H1 (cell line): Measurements from ENCODE around the gene SCGB1D4. TPM values are rescaled to one million over a fixed set of nuclear protein-coding genes. Genes with fewer than 3 reads are reported as not detected.

Experiments
- CTCF ChIA-PET: fragments of 300-600 bp; sonication (Branson Sonifier 250); formaldehyde crosslinking; loops from one replicate; lab custom pipeline; 2021; ENCODE audit not compliant: partially characterized antibody; lab: Charles Lee
- POLR2A ChIA-PET: fragments of 300-600 bp; sonication (Branson Sonifier 250); formaldehyde crosslinking; loops from one replicate; lab custom pipeline; 2021; ENCODE audit warnings: inconsistent platforms; ENCODE audit not compliant: partially characterized antibody; lab: Charles Lee
- DNase-seq, 2 experiments: peaks; one replicate each; pipeline versions ENCODE4 v3.0.0 to v3.0.0-alpha.2; 2010 to 2022; ENCODE audit warnings: low spot score in 2 of 2, low read depth in 1 of 2, mixed read lengths in 1 of 2
- FAIRE-seq: peaks from 2 replicates; lab custom pipeline; 2011; peaks lifted over from hg19 to GRCh38; lab: Jason Lieb, UNC
- H2AFZ ChIP-seq: 2 replicates; pipeline ENCODE4 v1.8.1; 2012; ENCODE audit warnings: low read length, inconsistent platforms
- H2AK5ac ChIP-seq: 2 replicates; pipeline ENCODE4 v1.6.1; 2013; ENCODE audit warnings: low read depth, low read length
- H2BK120ac ChIP-seq: replicated peaks from 2 replicates; pipeline ENCODE3; 2013; ENCODE audit warnings: low read depth, low read length, inconsistent platforms
- H2BK12ac ChIP-seq: 2 replicates; pipeline ENCODE4 v1.6.1; 2013; ENCODE audit warnings: low read depth, low read length
- H2BK15ac ChIP-seq: 2 replicates; pipeline ENCODE4 v1.6.1; 2013; ENCODE audit warnings: low read length
- H2BK20ac ChIP-seq: 2 replicates; pipeline ENCODE4 v1.6.1; 2013; ENCODE audit warnings: low read length
- H2BK5ac ChIP-seq: 2 replicates; pipeline ENCODE4 v1.6.1; 2013; ENCODE audit warnings: low read depth, low read length
- H3K14ac ChIP-seq: 2 replicates; pipeline ENCODE4 v1.6.1; 2013; ENCODE audit warnings: inconsistent platforms; ENCODE audit not compliant: insufficient read length
- H3K18ac ChIP-seq: 2 replicates; pipeline ENCODE4 v1.6.1; 2013; ENCODE audit warnings: low read length; ENCODE audit errors: extremely low read depth
- H3K23ac ChIP-seq: 2 replicates; pipeline ENCODE4 v1.6.1; 2013; ENCODE audit warnings: inconsistent platforms; ENCODE audit not compliant: insufficient read length
- H3K23me2 ChIP-seq: 2 replicates; pipeline ENCODE4 v1.6.1; 2013; ENCODE audit warnings: low read depth, low read length
- H3K27ac ChIP-seq: 2 replicates; pipeline ENCODE4 v1.6.1; 2011; ENCODE audit warnings: low read depth, low read length, inconsistent platforms
- H3K27me3 ChIP-seq, 4 experiments: replicated peaks in 1 of 4; 1 replicate in 1 of 4; 2 replicates in 3 of 4; pipeline versions ENCODE4 v1.6.1 to v1.8.1; 2011 to 2013; ENCODE audit warnings: low read length in 3 of 4, mild to moderate bottlenecking in 3 of 4, inconsistent platforms in 2 of 4, mixed read lengths in 2 of 4, moderate library complexity in 1 of 4; ENCODE audit not compliant: control insufficient read depth in 3 of 4, insufficient read depth in 3 of 4; ENCODE audit errors: extremely low read depth in 1 of 4
- H3K36me3 ChIP-seq, 4 experiments: 2 replicates each; pipeline versions ENCODE4 v1.6.1 to v1.8.1; 2011 to 2013; ENCODE audit warnings: mild to moderate bottlenecking in 4 of 4, low read length in 3 of 4, moderate library complexity in 2 of 4, control low read depth in 1 of 4, inconsistent platforms in 1 of 4; ENCODE audit not compliant: insufficient read depth in 4 of 4, control insufficient read depth in 2 of 4
- H3K4ac ChIP-seq: replicated peaks from 2 replicates; pipeline ENCODE3; 2013; ENCODE audit warnings: low read length, low read depth, mixed read lengths, inconsistent platforms; ENCODE audit not compliant: insufficient read length
- H3K4me1 ChIP-seq, 4 experiments: replicated peaks in 1 of 4; 1 replicate in 1 of 4; 2 replicates in 3 of 4; pipeline versions ENCODE4 v1.6.1 to v1.8.1; 2011 to 2013; ENCODE audit warnings: low read length in 3 of 4, inconsistent platforms in 2 of 4, mixed read lengths in 1 of 4; ENCODE audit not compliant: insufficient read depth in 4 of 4, control insufficient read depth in 3 of 4
- H3K4me2 ChIP-seq, 2 experiments: 2 replicates each; pipeline versions ENCODE4 v1.6.1 to v1.8.1; 2011 to 2013; ENCODE audit warnings: low read depth in 2 of 2, low read length in 2 of 2, control low read depth in 1 of 2, inconsistent platforms in 1 of 2, mild to moderate bottlenecking in 1 of 2; ENCODE audit not compliant: insufficient read depth in 1 of 2
- H3K4me3 ChIP-seq, 4 experiments: fragments of 200-600, 300-600 bp in 1 of 4; sonication (generic), shearing (Covaris generic), sonication (Bioruptor Twin) in 1 of 4; 2 replicates each; pipeline versions ENCODE4 v1.5.1 to v1.8.1; 2011 to 2016; ENCODE audit warnings: low read length in 4 of 4, low read depth in 3 of 4, control low read depth in 2 of 4, inconsistent platforms in 2 of 4, mild to moderate bottlenecking in 2 of 4, mixed read lengths in 1 of 4, moderate library complexity in 1 of 4; ENCODE audit not compliant: insufficient read depth in 2 of 4; ENCODE audit errors: extremely low read depth in 1 of 4
- H3K56ac ChIP-seq: replicated peaks from 2 replicates; pipeline ENCODE3; 2013; ENCODE audit warnings: low read depth, mild to moderate bottlenecking, mixed read lengths, low read length, inconsistent platforms; ENCODE audit not compliant: insufficient read length
- H3K79me1 ChIP-seq: 2 replicates; pipeline ENCODE4 v1.6.1; 2013; ENCODE audit warnings: low read depth, low read length, control low read depth
- H3K79me2 ChIP-seq, 2 experiments: 2 replicates each; pipeline versions ENCODE4 v1.6.1 to v1.8.1; 2012 to 2013; ENCODE audit warnings: low read length in 2 of 2, mild to moderate bottlenecking in 2 of 2, inconsistent platforms in 1 of 2; ENCODE audit not compliant: insufficient read depth in 2 of 2, control insufficient read depth in 1 of 2
- H3K9ac ChIP-seq, 4 experiments: replicated peaks in 1 of 4; 1 replicate in 1 of 4; 2 replicates in 3 of 4; pipeline versions ENCODE4 v1.6.1 to v1.8.1; 2011 to 2013; ENCODE audit warnings: low read depth in 3 of 4, low read length in 3 of 4, control low read depth in 2 of 4, mild to moderate bottlenecking in 2 of 4, moderate library complexity in 2 of 4, inconsistent platforms in 1 of 4; ENCODE audit errors: extremely low read depth in 1 of 4
- H3K9me3 ChIP-seq, 2 experiments: 2 replicates each; pipeline versions ENCODE4 v1.6.1 to v1.8.1; 2012 to 2013; ENCODE audit warnings: mild to moderate bottlenecking in 2 of 2, moderate library complexity in 2 of 2, control low read depth in 1 of 2, inconsistent platforms in 1 of 2, low read depth in 1 of 2, low read length in 1 of 2, mixed read lengths in 1 of 2; ENCODE audit not compliant: insufficient read depth in 2 of 2
- H4K20me1 ChIP-seq, 2 experiments: replicated peaks in 1 of 2; 2 replicates each; pipeline versions ENCODE3 to v1.8.1; 2011 to 2013; ENCODE audit warnings: inconsistent platforms in 2 of 2, low read length in 2 of 2, mild to moderate bottlenecking in 1 of 2; ENCODE audit not compliant: insufficient read depth in 2 of 2, control insufficient read depth in 1 of 2
- H4K5ac ChIP-seq: 2 replicates; pipeline ENCODE4 v1.6.1; 2013; ENCODE audit warnings: low read length, low read depth, mixed read lengths, inconsistent platforms; ENCODE audit not compliant: insufficient read length
- H4K8ac ChIP-seq: 2 replicates; pipeline ENCODE4 v1.8.0; 2013; ENCODE audit warnings: mild to moderate bottlenecking, moderate library complexity, low read length, inconsistent platforms; ENCODE audit not compliant: insufficient read depth; ENCODE audit errors: extremely low read depth
- H4K91ac ChIP-seq: replicated peaks from 2 replicates; pipeline ENCODE3; 2013; ENCODE audit warnings: low read length, mixed read lengths, inconsistent platforms; ENCODE audit not compliant: insufficient read length
- ASH2L ChIP-seq: fragments of 200-600, 300-600 bp; sonication (generic); IDR thresholded peaks from one replicate; pipeline ENCODE4 v1.7.1; 2017; ENCODE audit warnings: low read length
- GABPA ChIP-seq: IDR thresholded peaks from 2 replicates; pipeline ENCODE4 v1.6.1; 2011; ENCODE audit warnings: mild to moderate bottlenecking, low read length, moderate library complexity, borderline replicate concordance; ENCODE audit not compliant: insufficient read depth
- GTF2F1 ChIP-seq: IDR thresholded peaks from 2 replicates; pipeline ENCODE4 v1.6.1; 2012; ENCODE audit warnings: low read depth, low read length, improper control_type of control experiment, borderline replicate concordance
- NANOG ChIP-seq: IDR thresholded peaks from 2 replicates; pipeline ENCODE4 v1.6.1; 2011; ENCODE audit warnings: low read length, low read depth, mild to moderate bottlenecking, inconsistent platforms; ENCODE audit not compliant: insufficient read depth, poor library complexity, severe bottlenecking
- PHF8 ChIP-seq: fragments of 200-600 bp; sonication (generic); conservative IDR thresholded peaks from 2 replicates; pipeline ENCODE4 v1.7.1; 2012; ENCODE audit warnings: low read depth, mild to moderate bottlenecking, inconsistent platforms, low read length, moderate library complexity
- POLR2AphosphoS5 ChIP-seq: IDR thresholded peaks from 2 replicates; pipeline ENCODE4 v1.6.1; 2011; ENCODE audit warnings: low read depth, low read length
- RAD21 ChIP-seq, 2 experiments: IDR thresholded peaks in 1 of 2; conservative IDR thresholded peaks in 1 of 2; 2 replicates each; pipeline ENCODE4 v1.6.1; 2011; ENCODE audit warnings: low read depth in 2 of 2, low read length in 2 of 2, improper control_type of control experiment in 1 of 2, inconsistent platforms in 1 of 2, mild to moderate bottlenecking in 1 of 2, moderate library complexity in 1 of 2
- TBP ChIP-seq: IDR thresholded peaks from 2 replicates; pipeline ENCODE4 v1.6.1; 2011; ENCODE audit warnings: low read depth, low read length, improper control_type of control experiment
- WGBS, 2 experiments: shearing (Covaris generic) in 1 of 2; methylation state at CpG; one replicate each; pipeline versions ENCODE4 v1.1.6 to v1.1.7; 2013 to 2015; ENCODE audit warnings: low lambda C conversion rate in 2 of 2, mixed read lengths in 2 of 2, inconsistent platforms in 1 of 2, low coverage in 1 of 2, missing lambda C conversion rate in 1 of 2; ENCODE audit not compliant: insufficient replicate concordance in 2 of 2, insufficient coverage in 1 of 2, insufficient read length in 1 of 2; ENCODE audit errors: extremely low coverage in 1 of 2, missing lambda C conversion rate in 1 of 2; 5-methylcytosine and 5-hydroxymethylcytosine counted together
- long read RNA-seq, 2 experiments: library from RNA in 1 of 2; library from capped mRNA in 1 of 2; stranded (forward); transcript quantifications; one replicate each; pipeline ENCODE4 v2.0.0, GENCODE V29; 2021; ENCODE audit warnings: inconsistent platforms in 1 of 2
- polyA minus RNA-seq, 3 experiments: library from RNA; depleted of rRNA, polyadenylated mRNA; stranded (reverse); fragments of >200 nt; gene quantifications; 1 replicate in 2 of 3; 2 replicates in 1 of 3; pipeline ENCODE4 v1.2.3, GENCODE V29; 2011
- polyA plus RNA-seq, 7 experiments: library from polyadenylated mRNA; depleted of rRNA in 3 of 7; stranded (reverse) in 5 of 7; unstranded in 2 of 7; fragments of >200 nt in 5 of 7; fragments of 200-250 nt in 2 of 7; gene quantifications; 1 replicate in 5 of 7; 2 replicates in 1 of 7; 4 replicates in 1 of 7; pipeline versions ENCODE4 v1.2.1 to v1.2.3, GENCODE V29; 2011 to 2013; ENCODE audit warnings: missing spikeins in 2 of 7, mixed read lengths in 2 of 7
- total RNA-seq: library from RNA; stranded (reverse); fragmentation: NEBNext Ultra II Directional; extraction: Animal tissue kit (Norgen Biotek cat#: 25700); gene quantifications from 2 replicates; pipeline ENCODE4 v1.2.1, GENCODE V29; 2021

SCGB1D4 gene, protein sequence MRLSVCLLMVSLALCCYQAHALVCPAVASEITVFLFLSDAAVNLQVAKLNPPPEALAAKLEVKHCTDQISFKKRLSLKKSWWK
- not detected in 2 replicates for total RNA-seq
- polyA plus RNA-seq (2011; rRNA removed), result not detected in 2 replicates
- not detected for polyA plus RNA-seq (2011; cell fraction: cytosol; rRNA removed)
- not detected for polyA plus RNA-seq (2011; cell fraction: nucleus; rRNA removed)
- not detected in 4 replicates for polyA plus RNA-seq (2012, experiment 1 of 2)
- not detected for polyA plus RNA-seq (2012, experiment 2 of 2)
- not detected for polyA plus RNA-seq (2013, experiment 1 of 2)
- not detected for polyA plus RNA-seq (2013, experiment 2 of 2)
- polyA minus RNA-seq (2011; rRNA and poly(A)+ RNA removed), result not detected in 2 replicates
- polyA minus RNA-seq (2011; cell fraction: cytosol; rRNA and poly(A)+ RNA removed), result not detected
- not detected for polyA minus RNA-seq (2011; cell fraction: nucleus; rRNA and poly(A)+ RNA removed)
- long read RNA-seq, experiment 1, result 0 reads
- long read RNA-seq, experiment 2, result 0 reads

DNA sequence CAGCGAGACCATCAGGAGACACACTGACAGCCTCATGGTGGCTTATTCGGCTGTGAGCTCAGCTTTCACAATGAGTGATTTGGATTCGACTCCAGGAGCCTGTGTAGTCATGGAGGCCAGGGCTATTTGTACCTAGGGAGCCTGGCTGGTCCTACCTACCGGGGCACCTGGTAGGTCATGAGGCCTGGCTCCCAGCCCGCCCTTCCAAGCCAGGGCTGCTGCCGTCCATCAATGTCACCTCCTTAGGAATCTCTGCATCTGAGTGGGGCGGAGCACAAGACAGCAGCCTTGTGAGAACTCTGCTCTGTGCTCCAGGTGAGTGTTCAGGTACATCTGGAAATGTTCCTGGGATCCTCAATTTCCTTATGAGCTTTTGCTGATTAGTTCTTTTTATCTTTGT lies at the start of gene SCGB1D4:
SCGB1D4 (minus strand) TSS at position 101 of the 400 bp plus-strand sequence; CDS start at position 36, 65 bp downstream.
- Histone ChIP-seq H3K27me3 (no peaks in the 10 kb centered on the region; a peak in 1 of 7 replicates), H2BK20ac (no peak within 1 kb of the TSS), H3K23ac (no peak within 1 kb of the TSS), H2AK5ac (no peak within 1 kb of the TSS), H2BK15ac (no peak within 1 kb of the TSS), H3K14ac (no peak within 1 kb of the TSS), H3K56ac (no peak within 1 kb of the TSS), H3K36me3 (no peaks in the 10 kb centered on the region), H4K20me1 (no peaks in the 10 kb centered on the region), H4K5ac (no peak within 1 kb of the TSS), H3K79me1 (no peaks in the 10 kb centered on the region), H2BK5ac (no peak within 1 kb of the TSS), H4K91ac (no peak within 1 kb of the TSS), H3K4me3 (no peak within 1 kb of the TSS), H3K27ac (no peak within 1 kb of the TSS), H3K9me3 (no peaks in the 10 kb centered on the region), H3K79me2 (no peaks in the 10 kb centered on the region), H3K4ac (no peak within 1 kb of the TSS), H3K4me1 (no peaks in the 10 kb centered on the region), H3K9ac (no peak within 1 kb of the TSS), H3K4me2 (no peak within 1 kb of the TSS), H4K8ac (no peak within 1 kb of the TSS), H2AFZ (no peak within 1 kb of the TSS), H2BK12ac (no peak within 1 kb of the TSS), H3K18ac (no peak within 1 kb of the TSS), H3K23me2 (no peaks in the 10 kb centered on the region), H2BK120ac (no peak within 1 kb of the TSS)
- FAIRE-seq, result no peak
- ChIA-PET CTCF (interaction anchor here (1.4 to 1.5 kb wide), 3 partner anchors 12 to 30 kb away, joined by 4 to 6 read pairs (median 5); no protein-coding TSS in a partner anchor), POLR2A (no interaction called here)
- WGBS, 2 experiments, result 90% methylated on average over 7 of the region's 7 CpGs; no CpG with 5 or more reads in 1 of the 2 experiments
- DNase-seq, result no peak
- no peak for TF ChIP-seq RAD21 (IDR thresholded peaks at IDR 0.05 in 1 of 2, conservative IDR thresholded peaks at IDR 0.05 in 1 of 2; ENCODE audit: low read depth in 2 of 2, low read length in 2 of 2)
- TF ChIP-seq NANOG, result no peak
- no peak for TF ChIP-seq POLR2AphosphoS5
- TF ChIP-seq GTF2F1, result no peak
- no peak for TF ChIP-seq PHF8
- TF ChIP-seq GABPA, result no peak
- no peak for TF ChIP-seq ASH2L
- no peak for TF ChIP-seq TBP
